NCI-H2171 treated with DMSO at 0.1 percent for 48 hours (cell line): ENCODE measurements around the gene PIP5KL1.

Source experiments
- DNase-seq: peaks from one replicate; lab custom pipeline; 2025; lab: John Stamatoyannopoulos, UW

The PIP5KL1 gene

DNA sequence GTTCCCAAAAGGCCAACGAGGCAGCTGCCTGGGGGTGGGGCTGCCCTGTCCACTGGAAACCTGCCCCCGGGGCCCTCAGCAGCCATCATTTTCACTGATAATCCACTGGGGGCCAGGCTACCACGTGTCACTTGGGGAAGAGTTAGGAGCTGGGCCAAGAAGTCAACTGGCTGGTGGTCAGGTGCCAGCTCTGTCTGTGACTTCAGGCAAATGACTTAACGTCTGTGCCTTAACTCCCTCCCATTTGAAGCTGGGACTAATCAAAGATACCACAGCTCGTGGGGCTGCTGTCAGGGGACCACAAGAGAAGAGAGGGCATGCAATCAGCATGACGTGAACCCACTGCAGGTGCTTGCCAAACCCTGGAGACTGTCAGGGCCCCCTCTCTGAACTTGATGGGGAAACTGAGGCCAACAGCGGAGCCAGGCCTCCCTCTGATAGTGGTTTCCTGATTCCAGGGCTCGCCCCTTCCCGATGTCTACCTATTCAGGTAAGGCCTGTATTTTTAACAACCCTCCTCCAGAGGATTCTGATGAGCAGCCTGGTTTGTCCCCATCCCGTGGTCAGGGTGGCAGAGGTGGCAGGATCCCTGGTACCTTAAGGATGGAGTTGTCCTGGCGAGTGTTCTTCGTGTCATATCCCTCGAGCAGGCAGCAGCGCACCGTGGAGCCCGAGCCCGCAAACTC is 19.4 kb upstream of the PIP5KL1 start:
- no peak for DNase-seq

GRCh38 chr9:127947841-127948710 is 17.5 kb upstream of the PIP5KL1 start:
- DNase-seq, result no peak

DNA sequence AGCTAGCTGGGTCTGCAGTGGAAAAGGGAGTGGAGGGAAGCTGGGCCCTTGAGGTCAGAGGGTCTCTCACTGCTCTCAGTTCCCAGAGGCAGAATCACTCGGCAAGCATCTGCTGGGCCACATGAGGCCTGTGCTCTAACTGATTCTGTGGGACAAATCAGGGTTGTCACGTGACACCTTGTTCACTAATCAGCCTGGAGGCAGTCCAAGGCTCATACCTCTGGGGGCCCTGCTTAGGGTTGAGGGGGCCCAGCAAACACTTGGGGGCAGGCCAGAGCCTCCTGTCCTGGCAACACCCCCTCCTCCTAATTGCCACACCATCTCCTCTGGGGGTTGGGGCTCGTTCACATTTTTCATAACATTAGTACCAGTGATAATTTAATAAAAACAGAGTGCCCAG is 16.2 kb upstream of the PIP5KL1 start:
- DNase-seq, result no peak

GRCh38 chr9:127945942-127946341 is 15.4 kb upstream of the PIP5KL1 start:
- no peak for DNase-seq

- no peak for DNase-seq
Measured at GRCh38 chr9:127945338-127945737, 14.8 kb upstream of the PIP5KL1 start.

- DNase-seq, result no peak
Measured at GRCh38 chr9:127944586-127945218, 14.1 kb upstream of the PIP5KL1 start.

DNA sequence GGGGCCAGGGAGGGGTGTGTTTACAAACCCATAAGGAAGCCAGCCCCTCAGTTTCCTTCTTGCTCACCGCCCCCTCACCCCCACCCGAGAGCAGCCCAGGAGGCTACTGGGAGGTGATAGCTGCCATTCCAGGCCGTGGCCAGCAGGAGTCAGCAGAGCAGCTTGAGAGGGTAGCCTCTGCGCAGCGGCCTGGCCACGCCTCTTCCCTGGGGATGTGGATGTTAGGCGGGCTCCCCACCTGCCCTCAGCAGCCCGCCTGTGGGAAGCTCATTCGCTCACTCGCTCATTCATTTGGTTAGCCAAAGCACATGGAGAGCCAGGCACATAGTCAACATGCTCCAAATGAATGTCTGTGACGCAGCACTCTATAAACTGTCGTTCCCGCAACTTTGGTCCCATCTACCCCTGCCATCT is 13.2 kb upstream of the PIP5KL1 start:
- DNase-seq, result peak; percentile 73

DNA sequence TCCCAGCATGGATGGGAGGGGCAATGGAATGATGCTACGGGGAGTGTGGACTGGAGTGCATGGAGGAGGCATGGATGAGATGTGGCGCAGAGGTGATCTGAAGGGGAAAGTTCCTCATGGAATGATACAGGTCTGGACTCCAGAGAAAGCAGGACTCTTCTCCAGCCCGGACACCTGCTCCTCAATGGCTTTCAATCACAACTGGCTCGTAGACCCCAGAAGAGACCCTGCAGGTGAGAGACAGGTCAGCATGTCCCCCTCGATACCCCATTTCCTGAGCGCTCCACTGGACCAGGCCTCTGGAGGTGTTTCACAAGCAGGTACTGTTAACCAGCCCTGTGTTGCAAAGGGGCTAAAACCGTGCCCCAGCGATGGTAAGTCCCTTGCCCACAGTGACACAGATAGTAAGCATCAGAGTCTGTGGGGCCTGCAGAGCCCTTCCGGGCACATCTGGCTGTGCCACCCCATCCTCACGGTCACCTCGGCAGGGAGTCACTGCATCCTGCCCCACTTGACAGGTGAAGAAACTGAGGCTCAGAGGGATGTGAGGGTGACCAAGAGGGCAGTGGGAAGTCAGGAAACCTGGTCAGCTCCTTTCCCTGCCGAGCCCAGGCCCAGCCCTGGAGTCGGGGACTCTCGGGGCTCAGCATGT is 12.6 kb upstream of the PIP5KL1 start:
- DNase-seq, result no peak

GRCh38 chr9:127942216-127943010 is 11.8 kb upstream of the PIP5KL1 start:
- peak; percentile 56 for DNase-seq

GRCh38 chr9:127941961-127942215 is 11.3 kb upstream of the PIP5KL1 start:
- DNase-seq, result no peak

DNA sequence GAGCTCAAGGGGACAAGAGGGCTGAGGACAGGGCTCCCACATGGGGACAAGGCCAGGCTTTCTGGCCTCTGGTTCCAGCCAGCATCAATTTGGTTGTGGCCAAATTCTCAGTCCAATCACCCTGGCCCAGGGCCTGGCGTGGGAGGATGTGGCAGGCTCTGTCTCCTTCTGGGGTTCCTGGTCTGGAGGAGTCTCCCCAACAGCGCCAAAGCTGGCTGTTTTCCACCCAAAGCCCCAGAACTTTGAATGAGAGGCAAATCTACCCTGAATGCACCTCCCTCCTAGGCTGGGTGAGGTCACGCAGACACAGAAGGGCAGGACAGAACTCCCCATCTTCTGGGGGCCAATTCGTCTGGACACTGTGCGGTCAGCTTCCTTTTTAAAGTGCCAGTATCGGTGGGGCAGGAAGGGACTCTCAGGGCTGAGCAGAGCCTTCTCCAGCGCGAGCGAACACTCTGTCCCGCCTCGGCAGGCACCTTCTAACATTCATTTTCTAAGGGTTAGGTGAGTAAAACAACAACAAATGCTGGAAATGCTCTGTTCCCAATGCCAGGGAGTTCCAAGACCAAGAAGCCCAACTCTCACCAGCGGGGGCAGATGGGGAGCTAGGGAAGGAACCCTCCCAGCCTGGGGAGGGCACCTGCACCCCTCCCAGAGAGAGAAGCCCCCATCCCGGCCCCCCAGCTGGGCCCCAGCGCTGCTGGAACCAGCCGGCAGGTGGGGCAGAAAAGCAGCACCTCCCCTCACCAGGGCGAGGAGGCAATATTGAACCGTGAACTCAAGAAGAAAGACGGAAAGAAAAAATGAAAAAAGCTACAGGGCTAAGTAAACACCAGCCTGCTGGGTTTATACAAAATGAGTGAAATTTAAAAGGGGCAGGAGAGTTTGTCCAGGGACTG is 10.7 kb upstream of the PIP5KL1 start:
- no peak for DNase-seq

DNA sequence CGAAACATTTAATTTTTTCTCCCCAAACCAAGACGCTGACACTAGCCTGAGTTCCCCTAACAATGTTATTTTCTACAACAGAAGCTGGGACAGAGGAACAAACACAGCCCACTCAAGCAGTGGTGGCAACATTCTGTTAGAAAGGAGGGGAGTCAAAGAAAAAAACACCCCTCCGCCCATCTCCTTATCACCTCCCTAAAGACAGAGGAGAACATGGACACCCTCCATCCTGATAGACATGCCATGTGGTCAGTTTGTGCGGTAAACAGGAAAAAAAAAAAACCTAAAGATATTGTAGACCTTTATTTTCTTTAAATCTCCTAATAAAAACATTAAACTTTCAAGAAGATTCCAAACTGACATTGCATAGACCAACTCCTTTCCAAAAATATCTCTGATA is 10.0 kb upstream of the PIP5KL1 start:
- DNase-seq, result no peak

GRCh38 chr9:127938298-127938690 is 7.7 kb upstream of the PIP5KL1 start:
- DNase-seq, result no peak

- peak; percentile 94 for DNase-seq
Measured at GRCh38 chr9:127937388-127938297, 7.1 kb upstream of the PIP5KL1 start, which contains the start of gene DPM2. DPM2 (minus strand) TSS chr9:127937854; CDS start chr9:127937820, 34 bp downstream.

- no peak for DNase-seq
Measured at GRCh38 chr9:127937056-127937387, 6.4 kb upstream of the PIP5KL1 start.

- no peak for DNase-seq
Measured at GRCh38 chr9:127936347-127936852, 5.8 kb upstream of the PIP5KL1 start.

GRCh38 chr9:127935765-127936221 is 5.2 kb upstream of the PIP5KL1 start:
- no peak for DNase-seq

DNA sequence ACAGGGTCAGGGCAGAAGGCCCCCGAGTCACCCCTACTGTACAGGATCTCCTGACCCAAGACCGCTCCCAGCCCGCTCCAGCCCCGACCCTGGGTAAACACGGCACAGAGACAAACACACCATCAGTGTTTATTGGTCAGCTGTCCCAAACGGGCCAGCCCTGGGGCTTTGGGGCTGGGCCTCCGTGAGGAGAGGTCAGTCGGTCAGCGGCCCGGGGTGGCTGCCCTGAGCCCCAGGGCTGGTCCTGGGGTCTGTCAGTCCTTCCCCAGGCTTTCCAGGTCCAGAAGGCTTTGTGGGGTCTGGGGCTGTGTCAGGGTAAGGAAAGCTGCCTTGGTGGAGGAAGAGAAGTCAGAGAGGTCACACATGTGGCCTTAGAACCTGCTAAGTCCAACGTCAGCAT is 4.4 kb upstream of the PIP5KL1 start:
- no peak for DNase-seq

DNA sequence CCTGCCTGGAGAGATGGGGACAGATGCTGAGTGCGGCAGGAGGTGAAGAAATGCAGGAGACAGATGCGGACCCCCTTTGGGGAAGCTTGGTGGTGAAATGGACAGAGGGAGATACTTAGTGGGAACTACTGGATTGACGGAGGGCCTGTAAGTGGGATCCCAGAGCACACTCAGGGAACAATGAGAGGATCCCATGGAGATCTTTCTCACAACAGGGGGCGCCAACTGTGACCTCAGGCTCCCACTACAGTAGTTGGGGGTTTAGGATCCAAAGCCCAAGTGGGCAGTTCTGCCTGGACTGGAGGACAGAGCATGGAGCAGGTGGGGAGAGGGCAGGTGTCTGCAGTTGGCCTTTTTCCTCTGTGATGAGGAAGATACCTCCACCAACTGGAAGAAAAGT is 3.7 kb upstream of the PIP5KL1 start:
- no peak for DNase-seq
